COLO668 (cell line): ENCODE results near the gene APLF.
"Not testable (repeated sequence)": the region's sequence is repeated elsewhere in the genome, so short reads cannot be mapped to it uniquely, and the experiment has no call there.

ENCODE experiments used
- DNase-seq: peaks from one replicate; lab custom pipeline; 2025; ENCODE audit not compliant: unreplicated experiment; lab: John Stamatoyannopoulos, UW

The APLF gene

DNA sequence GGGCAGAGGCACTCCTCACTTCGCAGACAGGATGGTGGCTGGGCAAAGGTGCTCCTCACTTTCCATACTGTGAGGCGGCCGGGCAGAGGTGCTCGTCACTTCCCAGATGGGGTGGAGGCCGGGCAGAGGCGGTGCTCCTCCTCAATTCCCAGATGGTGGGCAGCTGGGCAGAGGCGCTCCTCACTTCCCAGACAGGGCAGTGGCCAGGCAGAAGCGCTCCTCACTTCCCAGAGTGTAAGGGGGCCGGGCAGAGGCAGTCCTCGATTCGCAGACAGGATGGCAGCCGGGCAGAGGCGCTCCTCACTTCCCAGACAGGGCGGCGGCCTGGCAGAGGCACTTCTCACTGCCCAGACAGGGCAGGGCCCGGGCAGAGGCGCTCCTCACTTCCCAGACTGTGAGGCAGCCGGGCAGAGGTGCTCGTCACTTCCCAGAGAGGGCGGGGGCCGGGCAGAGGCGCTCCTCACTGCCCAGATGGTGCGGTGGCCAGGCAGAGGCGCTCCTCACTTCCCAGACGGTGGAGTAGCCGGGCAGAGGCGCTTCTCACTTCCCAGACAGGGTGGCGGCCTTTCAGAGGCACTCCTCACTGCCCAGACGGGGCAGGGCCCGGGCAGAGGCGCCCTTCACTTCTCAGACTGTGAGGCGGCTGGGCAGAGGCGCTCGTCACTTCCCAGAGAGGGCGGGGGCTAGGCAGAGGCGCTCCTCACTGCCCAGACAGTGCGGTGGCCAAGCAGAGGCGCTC is 60.1 kb downstream of the APLF start:
- DNase-seq, result not testable (repeated sequence)

DNA sequence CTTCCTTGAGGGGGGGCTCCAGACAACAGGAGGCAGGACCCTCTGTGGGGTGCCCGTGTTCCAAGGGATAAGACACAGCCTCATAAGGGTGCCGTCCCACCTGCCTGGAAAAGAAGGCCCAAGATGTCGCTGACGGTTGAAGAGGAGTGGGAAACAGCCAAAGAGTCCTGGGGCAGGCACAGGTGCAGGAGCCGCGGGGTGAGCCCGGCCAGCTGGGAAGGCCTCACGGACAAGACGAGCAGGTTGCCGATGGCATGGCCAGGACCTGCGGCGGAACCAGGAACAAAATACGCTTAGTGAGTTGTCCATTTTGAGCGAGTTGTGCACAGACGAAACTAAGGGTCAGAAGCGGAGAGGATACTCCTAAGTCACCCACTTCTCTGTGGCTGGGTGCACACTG is 61.8 kb downstream of the APLF start:
- DNase-seq, result not testable (repeated sequence)

DNA sequence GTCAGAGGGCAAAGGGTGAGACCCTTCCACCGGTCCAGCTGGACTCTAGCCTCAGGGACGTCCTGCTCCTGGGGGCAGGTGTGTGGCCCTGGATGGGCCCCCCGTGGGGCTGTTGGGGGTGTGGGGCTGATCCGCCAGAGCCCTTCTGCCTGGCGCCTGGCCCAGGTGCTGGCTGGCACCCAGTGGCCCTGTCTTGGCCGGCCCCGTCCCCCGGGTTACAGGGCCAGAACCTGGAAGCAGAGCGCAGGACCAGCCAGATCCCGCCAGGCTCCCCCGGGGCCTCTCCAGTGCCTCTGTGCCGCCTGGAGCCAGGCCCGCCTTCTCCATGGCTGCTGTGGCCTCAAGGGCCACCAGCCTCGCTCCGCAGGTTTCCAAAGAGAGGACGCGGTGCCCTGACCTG is 62.3 kb downstream of the APLF start:
- DNase-seq, result not testable (repeated sequence)

DNA sequence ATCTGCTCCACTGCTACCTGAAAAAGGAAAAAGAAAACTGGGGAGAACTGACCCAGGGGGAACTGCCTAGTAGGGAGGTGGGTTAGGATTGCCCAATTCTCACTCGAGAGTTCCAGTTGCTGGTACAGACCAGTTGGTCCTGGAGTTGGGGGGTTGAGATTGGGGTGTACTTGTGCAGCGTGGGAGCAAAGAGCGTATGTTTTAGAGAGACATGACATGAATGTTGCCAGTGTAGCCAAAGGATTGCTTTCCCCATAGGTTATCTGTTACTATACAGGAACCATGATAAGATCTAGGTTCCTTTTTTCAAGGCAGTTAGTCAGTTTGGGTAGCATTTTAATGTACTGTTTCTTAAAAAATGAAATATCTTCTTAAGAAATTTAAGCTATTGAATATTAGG is 68.6 kb downstream of the APLF start:
- DNase-seq, result no peak

DNA sequence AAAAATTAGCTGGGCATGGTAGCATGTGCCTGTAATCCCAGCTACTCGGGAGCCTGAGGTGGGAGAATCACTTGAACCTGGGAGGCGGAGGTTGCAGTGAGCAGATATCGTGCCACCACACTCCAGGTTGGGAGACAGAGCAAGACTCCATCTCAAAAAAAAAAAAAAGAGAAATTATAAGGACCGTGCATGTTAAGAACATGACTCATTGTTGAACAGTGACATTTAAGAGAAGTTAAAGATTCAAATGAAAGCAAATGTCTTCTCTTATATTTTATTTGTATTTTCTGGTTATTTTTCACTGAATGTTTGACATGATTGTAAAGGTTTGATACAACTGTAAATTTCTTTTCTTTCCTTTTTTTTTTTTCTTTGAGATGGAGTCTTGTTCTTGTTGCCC is 69.6 kb downstream of the APLF start:
- no peak for DNase-seq

DNA sequence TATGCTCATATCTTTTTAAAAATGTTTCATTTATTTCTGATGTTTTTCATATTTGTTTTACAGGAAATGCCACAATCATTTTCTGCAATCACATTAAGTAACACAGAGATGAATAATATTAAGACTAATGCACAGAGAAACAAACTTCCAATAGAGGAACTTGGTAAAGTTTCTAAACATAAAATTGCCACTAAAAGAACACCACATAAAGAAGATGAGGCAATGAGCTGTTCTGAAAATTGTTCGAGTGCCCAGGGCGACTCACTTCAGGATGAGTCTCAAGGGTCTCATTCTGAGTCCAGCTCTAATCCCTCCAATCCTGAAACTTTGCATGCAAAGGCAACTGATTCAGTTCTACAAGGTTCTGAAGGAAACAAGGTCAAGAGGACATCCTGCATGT is 70.4 kb downstream of the APLF start:
- DNase-seq, result no peak

DNA sequence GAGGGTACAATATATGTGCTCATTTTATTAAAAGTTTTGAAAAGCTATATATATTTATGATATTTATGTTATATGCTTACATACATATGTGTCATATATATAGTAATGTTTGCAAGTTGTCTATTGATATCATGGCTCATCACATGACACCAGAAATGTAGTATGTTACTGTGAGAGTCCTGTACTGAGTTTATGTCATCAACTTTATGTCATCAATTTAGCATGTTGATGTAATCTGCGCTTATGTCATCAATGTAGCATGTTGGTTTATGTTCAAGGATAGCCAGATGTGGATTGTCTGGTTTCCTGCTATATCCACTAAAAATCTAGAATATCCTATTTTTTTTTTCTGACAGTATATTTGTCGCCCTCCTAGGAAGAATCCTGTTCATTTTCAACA is 77.4 kb downstream of the APLF start:
- DNase-seq, result no peak

DNA sequence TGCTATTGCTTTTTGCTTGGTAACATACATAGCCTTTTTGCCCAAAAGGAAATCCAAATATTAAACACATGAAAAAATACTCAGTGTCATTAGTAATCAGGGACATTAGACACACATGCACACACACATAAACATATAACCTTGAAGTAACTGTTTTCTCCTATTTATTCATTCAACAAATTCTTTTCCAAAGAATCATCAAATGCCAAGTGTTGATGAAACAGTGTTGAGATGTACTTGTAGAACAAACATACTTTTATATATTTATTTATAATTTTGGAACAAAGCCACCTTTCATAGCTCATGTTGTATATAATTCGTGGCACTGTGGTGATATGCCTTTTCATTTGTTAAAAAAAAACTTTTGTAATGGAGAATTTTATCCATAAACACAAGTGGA is 81.0 kb downstream of the APLF start:
- no peak for DNase-seq

DNA sequence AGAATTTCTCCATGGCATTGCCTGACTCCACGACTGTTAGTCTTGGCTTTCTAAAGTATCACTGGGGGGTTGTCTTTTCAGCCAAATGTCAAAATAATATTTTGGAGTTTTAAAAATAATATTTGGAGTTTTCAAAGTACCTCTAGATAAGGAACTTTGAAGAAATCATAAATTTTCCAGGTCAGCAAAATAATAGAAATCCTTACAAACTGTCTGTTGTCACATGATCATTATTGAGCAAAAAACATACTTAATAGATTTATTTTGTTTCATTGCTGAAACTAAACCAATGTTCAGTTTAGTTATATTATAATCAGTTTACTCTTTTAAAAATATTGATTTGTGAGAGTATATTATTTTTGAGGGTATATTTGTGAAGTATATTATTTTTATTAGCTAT is 85.7 kb downstream of the APLF start:
- DNase-seq, result no peak

DNA sequence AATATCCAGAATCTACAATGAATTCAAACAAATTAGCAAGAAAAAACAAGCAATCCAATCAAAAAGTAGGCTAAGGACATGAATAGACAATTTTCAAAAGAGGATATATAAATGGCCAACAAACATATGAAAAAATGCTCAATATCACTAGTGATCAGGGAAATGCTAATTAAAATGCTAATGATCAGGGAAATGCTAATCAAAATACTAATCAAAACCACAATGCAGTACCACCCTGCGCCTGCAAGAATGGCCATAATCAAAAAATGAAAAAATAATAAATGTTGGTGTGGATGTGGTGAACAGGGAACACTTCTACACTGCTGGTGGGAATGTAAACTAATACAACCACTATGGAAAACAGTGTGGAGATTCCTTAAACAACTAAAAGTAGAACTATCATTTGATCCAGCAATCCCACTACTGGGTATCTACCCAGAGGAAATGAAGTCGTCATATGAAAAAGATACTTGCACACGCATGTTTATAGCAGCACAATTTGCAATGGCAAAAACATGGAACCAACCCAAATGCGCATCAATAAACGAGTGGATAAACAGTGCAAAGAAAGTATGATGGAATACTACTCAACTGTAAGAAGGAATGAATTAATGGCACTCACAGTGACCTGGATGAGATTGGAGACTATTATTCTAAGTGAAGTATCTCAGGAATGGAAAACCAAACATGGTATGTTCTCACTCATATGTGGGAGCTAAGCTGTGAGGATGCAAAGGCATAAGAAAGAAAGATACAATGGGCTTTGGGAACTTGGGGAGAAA is 88.2 kb downstream of the APLF start:
- DNase-seq, result not testable (repeated sequence)

DNA sequence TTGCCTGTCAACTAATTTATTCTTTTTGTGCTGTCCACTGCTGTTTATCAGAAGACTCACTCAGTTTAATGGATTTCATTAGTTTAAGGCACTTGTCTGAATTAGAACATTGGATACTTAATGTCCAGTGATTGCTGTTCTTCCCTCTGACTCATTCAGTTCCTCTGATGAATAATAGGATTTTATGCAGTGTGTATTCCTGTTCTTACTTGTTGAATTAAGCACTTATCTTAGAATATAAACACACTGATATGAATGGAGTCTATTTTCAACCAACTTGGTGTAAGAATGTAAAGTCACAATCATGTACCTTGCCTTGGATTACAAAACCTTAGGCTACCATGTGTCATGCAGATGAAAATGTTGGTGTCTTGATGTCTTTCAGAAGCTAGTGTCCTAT is 89.0 kb downstream of the APLF start:
- DNase-seq, result no peak

DNA sequence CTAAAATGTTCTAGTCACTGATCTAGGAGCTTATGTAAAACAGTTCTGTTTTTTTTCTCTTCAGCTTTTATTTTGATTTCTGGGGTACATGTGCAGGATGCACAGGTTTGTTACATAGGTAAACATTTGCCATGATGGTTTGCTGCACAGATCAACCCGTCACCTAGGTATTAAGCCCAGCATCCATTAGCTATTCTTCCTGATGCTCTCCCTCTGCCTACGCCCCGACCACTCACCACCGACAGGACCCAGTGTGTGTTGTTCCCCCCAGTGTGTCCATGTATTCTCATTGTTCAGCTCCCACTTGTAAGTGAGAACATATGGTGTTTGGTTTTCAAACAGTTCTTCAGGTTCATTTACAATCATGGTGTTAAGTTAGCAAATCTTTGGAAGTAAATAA is 91.2 kb downstream of the APLF start:
- DNase-seq, result no peak

DNA sequence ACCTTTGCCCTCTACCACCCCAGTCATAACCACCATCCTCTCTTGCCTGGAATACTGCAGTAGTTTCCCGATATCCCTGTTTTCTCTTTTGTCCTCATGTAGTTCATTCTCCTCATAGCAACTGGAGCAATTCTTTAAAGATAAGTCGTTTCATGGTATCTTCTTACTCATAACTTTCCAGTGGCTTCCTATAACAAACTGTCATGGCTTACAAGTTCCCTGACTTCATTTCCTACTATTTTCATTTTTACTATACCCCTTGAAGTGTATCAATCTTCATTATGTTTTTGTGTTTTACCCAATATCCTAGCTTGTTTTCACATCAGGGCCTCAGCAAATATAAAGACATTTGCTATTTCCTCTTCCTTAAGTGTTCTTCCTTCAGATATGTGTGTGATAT is 92.3 kb downstream of the APLF start:
- no peak for DNase-seq

DNA sequence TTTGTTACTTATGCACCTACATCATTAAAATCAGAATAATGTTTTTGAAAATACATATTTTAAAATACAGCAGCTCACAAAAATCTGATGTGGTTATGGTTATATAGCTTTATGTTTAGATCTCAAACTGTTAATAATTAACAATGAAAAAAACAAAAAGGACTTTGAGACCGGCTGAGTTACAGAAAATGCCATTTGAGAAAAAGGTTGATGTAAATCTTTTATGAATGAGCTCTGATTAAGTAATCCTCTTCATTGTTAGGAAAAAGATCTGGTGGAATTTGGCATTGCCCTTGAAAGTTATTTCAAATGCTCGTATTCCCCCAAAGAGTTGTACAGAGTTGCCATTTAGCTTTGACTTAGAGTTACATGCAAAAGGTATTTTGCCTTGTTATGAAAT is 93.2 kb downstream of the APLF start:
- no peak for DNase-seq

DNA sequence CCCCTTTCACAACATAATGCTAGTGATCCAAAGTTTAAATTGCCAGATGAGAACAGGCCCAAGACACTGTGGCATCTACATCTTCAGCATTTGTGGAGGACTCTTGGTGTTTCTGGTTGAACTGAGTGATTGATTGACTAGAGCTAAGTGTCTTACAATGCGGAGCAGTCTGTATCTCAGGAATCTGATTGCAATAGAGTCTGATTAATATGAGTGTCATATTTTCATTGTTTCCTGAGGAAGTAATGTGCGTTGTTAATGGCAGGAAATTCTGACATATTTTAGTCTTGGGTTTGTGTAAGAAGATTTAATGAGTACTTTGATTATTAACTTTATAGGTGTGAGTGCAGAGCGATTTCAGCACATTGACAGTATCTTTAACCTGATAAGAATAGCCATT is 94.0 kb downstream of the APLF start:
- no peak for DNase-seq

DNA sequence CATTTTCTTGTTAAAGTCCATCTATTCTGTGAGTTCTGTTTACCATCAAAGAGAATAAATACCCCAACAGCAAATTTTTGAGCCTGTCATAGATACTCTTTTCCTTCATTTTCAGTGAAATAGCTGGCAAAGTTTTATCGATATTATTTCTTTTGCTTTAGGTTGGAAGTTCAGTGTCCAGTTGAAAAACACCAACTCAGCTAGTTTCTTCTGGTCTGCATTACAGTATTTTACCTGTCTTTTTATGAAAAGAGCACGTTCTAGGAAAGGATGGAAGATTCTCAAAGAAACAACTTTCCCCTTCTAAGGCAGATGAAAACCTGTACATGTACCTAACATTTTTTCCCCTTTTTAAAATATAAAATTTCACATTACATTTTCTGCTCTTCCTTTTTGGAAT is 95.5 kb downstream of the APLF start:
- DNase-seq, result no peak

DNA sequence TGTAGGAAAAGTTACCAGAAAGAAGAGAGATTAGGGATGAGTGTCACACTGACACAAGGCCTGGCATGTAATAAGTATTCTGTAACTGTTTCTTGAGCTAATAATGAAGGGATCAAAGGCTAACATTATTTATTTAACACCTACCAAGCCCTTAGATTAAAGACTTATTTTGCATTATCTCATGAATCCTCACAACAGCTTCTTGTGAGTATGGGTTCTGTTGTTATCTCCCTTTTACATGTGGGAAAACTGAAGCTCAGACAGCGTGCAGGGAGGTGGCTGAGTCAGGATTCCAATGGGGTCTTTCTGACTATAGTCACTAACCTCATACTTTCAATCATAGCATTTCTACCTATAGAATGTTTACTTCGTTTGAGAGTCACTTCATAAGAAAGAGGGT is 97.0 kb downstream of the APLF start:
- DNase-seq, result no peak

DNA sequence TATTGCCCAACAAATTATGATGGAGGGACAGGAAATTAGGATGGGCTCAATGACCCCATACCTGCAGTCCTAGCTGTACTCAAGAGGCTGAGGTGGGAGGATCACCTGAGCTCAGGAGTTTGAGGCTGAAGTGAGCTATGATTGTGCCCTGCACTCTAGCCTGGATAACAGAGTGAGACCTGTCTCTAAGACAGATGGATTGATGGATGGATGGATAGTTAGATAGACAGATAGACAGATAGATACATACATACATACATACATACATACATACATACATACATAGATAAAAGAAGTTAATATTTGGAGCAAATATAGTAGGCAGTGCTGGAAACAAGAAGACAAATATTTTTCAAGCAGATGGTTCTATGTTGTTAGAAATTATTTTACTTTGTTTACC is 97.9 kb downstream of the APLF start:
- DNase-seq, result no peak

DNA sequence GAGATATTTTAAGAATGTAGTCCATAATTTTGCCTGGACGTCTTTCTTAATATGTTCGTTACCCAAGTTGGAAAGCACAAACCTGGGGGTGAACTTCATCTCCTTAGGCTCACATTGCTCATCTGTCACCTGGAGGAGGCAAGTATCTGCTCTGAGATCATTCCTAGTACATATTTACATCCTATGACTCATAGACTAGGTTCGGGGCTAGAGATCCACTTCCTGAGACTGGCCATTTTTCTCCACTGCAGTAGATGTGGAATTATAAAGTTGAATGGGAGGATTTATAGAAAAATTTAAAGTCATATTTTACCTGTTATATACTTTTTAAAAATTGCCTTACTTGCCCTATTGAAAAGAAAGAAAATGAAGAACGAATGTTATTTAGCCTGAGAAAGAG is 98.5 kb downstream of the APLF start:
- DNase-seq, result no peak

DNA sequence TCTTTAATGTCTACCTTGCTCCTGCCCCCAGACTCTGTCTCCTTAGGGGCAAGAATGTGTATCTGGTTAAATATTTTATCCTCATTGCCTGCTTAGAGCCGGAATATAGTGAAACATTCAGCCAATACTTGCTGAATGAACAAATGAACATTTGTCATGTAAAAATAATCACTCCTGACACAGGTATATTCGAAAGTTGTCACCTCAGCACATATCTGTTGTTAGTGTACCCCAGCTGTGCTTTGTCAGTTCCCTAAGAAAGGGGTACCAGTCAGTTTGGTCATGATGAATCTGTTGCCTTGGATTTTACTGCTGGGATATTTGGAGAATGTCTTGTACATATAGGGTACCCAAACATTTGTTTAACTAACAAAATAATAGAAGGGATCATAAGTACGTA is 99.0 kb downstream of the APLF start:
- no peak for DNase-seq

DNA sequence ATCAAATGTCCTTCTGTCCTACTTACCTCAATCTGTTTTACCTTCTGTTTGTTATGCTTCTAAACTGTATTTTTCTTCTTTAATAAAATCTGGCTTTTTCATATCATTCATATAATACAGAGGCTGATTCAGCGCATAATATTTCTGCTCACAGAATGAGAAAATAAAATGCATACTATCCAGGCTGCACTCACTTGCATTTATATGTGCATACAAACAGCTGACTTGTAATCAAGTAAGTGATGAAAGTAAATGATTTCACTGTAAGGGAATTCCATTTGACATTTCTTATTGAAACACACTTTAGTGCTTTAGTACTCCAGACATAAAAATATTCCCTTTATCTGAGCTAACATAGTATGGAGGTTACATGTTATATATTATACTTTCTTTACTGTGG is 100.7 kb downstream of the APLF start:
- no peak for DNase-seq

DNA sequence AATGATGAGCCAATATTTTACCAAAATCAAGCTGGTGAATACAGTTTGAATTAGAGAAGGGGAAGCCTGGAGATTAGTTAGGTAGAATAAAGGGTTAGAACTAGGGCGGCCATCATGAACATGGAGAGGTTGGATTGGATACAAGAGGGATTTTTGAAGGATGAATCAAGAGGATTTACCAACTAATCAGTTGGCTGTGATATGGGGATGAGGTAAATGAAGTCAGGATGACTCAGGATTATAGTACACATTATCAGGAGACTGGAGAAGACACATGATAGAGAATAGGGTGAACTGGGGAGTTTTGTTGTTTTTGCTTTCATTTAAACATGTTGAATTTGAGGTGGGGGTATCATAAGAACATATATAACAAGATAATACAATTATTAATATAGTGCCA is 102.2 kb downstream of the APLF start:
- DNase-seq, result no peak

DNA sequence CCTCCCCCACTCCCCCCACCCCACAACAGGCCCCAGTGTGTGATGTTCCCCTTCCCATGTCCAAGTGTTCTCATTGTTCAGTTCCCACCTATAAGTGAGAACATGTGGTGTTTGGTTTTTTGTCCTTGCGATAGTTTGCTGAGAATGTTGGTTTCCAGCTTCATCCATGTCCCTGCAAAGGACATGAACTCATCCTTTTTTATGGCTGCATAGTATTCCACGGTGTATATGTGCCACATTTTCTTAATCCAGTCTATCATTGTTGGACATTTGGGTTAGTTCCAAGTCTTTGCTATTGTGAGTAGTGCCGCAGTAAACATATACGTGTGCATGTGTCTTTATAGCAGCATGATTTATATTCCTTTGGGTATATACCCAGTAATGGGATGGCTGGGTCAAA is 103.0 kb downstream of the APLF start:
- not testable (repeated sequence) for DNase-seq
